Measurements from ENCODE around the gene FGD2.

DNA sequence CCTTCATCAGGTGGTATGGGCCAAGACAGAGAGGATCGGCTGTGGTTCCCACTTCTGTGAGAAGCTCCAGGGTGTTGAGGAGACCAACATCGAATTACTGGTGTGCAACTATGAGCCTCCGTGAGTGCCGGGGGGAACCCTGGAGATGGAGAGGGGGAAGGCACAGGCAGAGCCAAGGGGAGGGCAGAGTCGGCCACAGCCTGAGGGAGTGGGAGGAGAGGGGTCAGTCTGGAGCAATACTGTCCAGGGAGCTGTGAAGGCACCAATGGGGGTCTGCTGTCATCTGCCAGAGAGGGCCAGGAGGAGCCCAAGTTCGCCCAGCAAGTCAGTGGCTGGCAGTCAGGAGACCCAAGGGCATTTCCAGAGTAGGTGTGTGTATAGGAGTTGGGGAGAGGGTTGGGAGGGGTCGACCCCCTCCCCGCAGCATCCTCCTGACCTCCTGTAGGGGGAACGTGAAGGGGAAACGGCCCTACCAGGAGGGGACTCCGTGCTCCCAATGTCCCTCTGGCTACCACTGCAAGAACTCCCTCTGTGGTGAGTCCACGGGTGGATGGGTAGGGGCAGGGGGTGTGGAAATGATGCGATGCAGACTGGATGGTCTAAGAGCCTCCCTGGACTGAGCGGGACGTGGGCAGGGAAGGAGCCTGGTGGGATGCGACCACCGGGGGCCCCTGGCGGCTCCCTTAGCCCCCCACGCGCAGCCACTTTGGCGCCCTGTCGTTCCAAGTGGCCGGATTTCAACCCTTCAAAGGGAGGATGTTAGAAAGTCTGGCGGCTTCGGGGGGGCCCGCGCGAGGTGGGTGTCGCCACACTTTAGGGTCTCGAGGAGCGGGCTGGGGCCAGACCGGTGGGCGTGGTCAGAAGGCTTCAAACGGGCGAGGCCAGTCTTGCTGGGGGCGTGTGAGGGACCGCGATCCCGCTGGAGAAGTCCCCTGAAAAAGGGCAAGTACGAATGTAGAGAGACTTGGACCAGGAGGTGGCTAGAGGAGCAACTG lies 43.7 kb upstream of the FGD2 start:
- TF ChIP-seq, protein P1, sequence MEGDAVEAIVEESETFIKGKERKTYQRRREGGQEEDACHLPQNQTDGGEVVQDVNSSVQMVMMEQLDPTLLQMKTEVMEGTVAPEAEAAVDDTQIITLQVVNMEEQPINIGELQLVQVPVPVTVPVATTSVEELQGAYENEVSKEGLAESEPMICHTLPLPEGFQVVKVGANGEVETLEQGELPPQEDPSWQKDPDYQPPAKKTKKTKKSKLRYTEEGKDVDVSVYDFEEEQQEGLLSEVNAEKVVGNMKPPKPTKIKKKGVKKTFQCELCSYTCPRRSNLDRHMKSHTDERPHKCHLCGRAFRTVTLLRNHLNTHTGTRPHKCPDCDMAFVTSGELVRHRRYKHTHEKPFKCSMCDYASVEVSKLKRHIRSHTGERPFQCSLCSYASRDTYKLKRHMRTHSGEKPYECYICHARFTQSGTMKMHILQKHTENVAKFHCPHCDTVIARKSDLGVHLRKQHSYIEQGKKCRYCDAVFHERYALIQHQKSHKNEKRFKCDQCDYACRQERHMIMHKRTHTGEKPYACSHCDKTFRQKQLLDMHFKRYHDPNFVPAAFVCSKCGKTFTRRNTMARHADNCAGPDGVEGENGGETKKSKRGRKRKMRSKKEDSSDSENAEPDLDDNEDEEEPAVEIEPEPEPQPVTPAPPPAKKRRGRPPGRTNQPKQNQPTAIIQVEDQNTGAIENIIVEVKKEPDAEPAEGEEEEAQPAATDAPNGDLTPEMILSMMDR (IDR thresholded peaks at IDR 0.05; ENCODE audit: extremely low read depth in 1 of 2, insufficient read depth in 1 of 2, low read depth in 1 of 2, low read length in 2 of 2) = no peak
- TF ChIP-seq POLR2A (IDR thresholded peaks at IDR 0.05; ENCODE audit: low read depth, low read length) (no peak), GATA2 (IDR thresholded peaks at IDR 0.05; ENCODE audit: insufficient read depth, insufficient read length, low read depth, low read length) (no peak), POLR2AphosphoS5 (IDR thresholded peaks at IDR 0.05; ENCODE audit: insufficient read depth, low read depth, low read length) (no peak), FOS (IDR thresholded peaks at IDR 0.05; ENCODE audit: borderline replicate concordance, insufficient read depth, low read length) (no peak), MYC (IDR thresholded peaks at IDR 0.05; ENCODE audit: low read depth, low read length) (no peak)

All from endothelial cell of umbilical vein (primary cell).